ENCODE measurements around the gene C1orf21.

C1orf21 gene

GRCh38 chr1:184614667-184615066, 227.8 kb downstream of the C1orf21 start:
- no peaks in the 10 kb centered on the region for H3K27me3 ChIP-seq (ENCODE audit: insufficient read depth, low read length)
- no peaks in the 10 kb centered on the region for H3K79me2 ChIP-seq (ENCODE audit: insufficient read depth, low read length)
- H3K9ac ChIP-seq (ENCODE audit: low read length): no peak overlapping the region
- no peaks in the 10 kb centered on the region for H3F3A ChIP-seq (ENCODE audit: insufficient read depth, low read length)
- no peak overlapping the region for H2AFZ ChIP-seq (ENCODE audit: low read length)
- no peaks in the 10 kb centered on the region for H3K9me3 ChIP-seq (ENCODE audit: low read length)
- H3K9me2 ChIP-seq (ENCODE audit: low read depth, low read length): no peaks in the 10 kb centered on the region
- peaks cover 22% of the 10 kb centered on the region for H3K4me1 ChIP-seq (ENCODE audit: insufficient read depth, low read length, severe bottlenecking)
- H3K4me2 ChIP-seq (ENCODE audit: low read length): no peak overlapping the region
- no peaks in the 10 kb centered on the region for H3K36me3 ChIP-seq (ENCODE audit: insufficient read depth, low read length)
- no peaks in the 10 kb centered on the region for H4K20me1 ChIP-seq (ENCODE audit: insufficient read depth, low read length)
- no peak overlapping the region for H3K4me3 ChIP-seq (ENCODE audit: low read depth, low read length, poor library complexity, severe bottlenecking)
- TF ChIP-seq EZH2 (IDR thresholded peaks at IDR 0.05; ENCODE audit: borderline replicate concordance, low read length): no peak
- TF ChIP-seq CTCF (IDR thresholded peaks at IDR 0.05; ENCODE audit: low read length): no peak
- no peak overlapping the region for H3K27ac ChIP-seq (ENCODE audit: low read depth, low read length, poor library complexity, severe bottlenecking)

- no peak overlapping the region for H3K4me2 ChIP-seq (ENCODE audit: low read length)
Observed at GRCh38 chr1:184615301-184615700, 228.5 kb downstream of the C1orf21 start.

GRCh38 chr1:184616504-184616903, 229.7 kb downstream of the C1orf21 start:
- Histone ChIP-seq H3K36me3 (ENCODE audit: insufficient read depth, low read length) (no peaks in the 10 kb centered on the region), H3K4me1 (ENCODE audit: insufficient read depth, low read length, severe bottlenecking) (peaks cover 7% of the 10 kb centered on the region), H3K27ac (ENCODE audit: low read depth, low read length, poor library complexity, severe bottlenecking) (no peak overlapping the region), H3K4me3 (ENCODE audit: low read depth, low read length, poor library complexity, severe bottlenecking) (no peak overlapping the region), H3K9ac (ENCODE audit: low read length) (no peak overlapping the region), H3K27me3 (ENCODE audit: insufficient read depth, low read length) (no peaks in the 10 kb centered on the region), H4K20me1 (ENCODE audit: insufficient read depth, low read length) (no peaks in the 10 kb centered on the region), H3K4me2 (ENCODE audit: low read length) (no peak overlapping the region), H3K9me3 (ENCODE audit: low read length) (no peaks in the 10 kb centered on the region), H3K9me2 (ENCODE audit: low read depth, low read length) (no peaks in the 10 kb centered on the region), H2AFZ (ENCODE audit: low read length) (no peak overlapping the region), H3F3A (ENCODE audit: insufficient read depth, low read length) (no peaks in the 10 kb centered on the region), H3K79me2 (ENCODE audit: insufficient read depth, low read length) (no peaks in the 10 kb centered on the region)
- TF ChIP-seq EZH2 (IDR thresholded peaks at IDR 0.05; ENCODE audit: borderline replicate concordance, low read length) (no peak), CTCF (IDR thresholded peaks at IDR 0.05; ENCODE audit: low read length) (no peak)

More at GRCh38 chr1:184615301-184615700, 228.5 kb downstream of the C1orf21 start:
- no peak overlapping the region for H3K27ac ChIP-seq (ENCODE audit: low read depth, low read length, poor library complexity, severe bottlenecking)
- no peaks in the 10 kb centered on the region for H3K27me3 ChIP-seq (ENCODE audit: insufficient read depth, low read length)
- H2AFZ ChIP-seq (ENCODE audit: low read length): no peak overlapping the region
- no peaks in the 10 kb centered on the region for H3K9me2 ChIP-seq (ENCODE audit: low read depth, low read length)
- H3K4me3 ChIP-seq (ENCODE audit: low read depth, low read length, poor library complexity, severe bottlenecking): no peak overlapping the region
- no peaks in the 10 kb centered on the region for H4K20me1 ChIP-seq (ENCODE audit: insufficient read depth, low read length)
- peaks cover 19% of the 10 kb centered on the region for H3K4me1 ChIP-seq (ENCODE audit: insufficient read depth, low read length, severe bottlenecking)
- no peak overlapping the region for H3K9ac ChIP-seq (ENCODE audit: low read length)
- no peaks in the 10 kb centered on the region for H3K36me3 ChIP-seq (ENCODE audit: insufficient read depth, low read length)
- H3K9me3 ChIP-seq (ENCODE audit: low read length): no peaks in the 10 kb centered on the region
- TF ChIP-seq EZH2 (IDR thresholded peaks at IDR 0.05; ENCODE audit: borderline replicate concordance, low read length): no peak
- no peak for TF ChIP-seq CTCF (IDR thresholded peaks at IDR 0.05; ENCODE audit: low read length)
- no peaks in the 10 kb centered on the region for H3F3A ChIP-seq (ENCODE audit: insufficient read depth, low read length)
- no peaks in the 10 kb centered on the region for H3K79me2 ChIP-seq (ENCODE audit: insufficient read depth, low read length)
